HG03175 (cell line): ENCODE measurements around the gene KANSL2.
"Not testable (repeated sequence)": the region's sequence is repeated elsewhere in the genome, so short reads cannot be mapped to it uniquely, and the experiment has no call there.

Experiments used
- ATAC-seq: cut with Tn5 transposase; IDR thresholded peaks from one replicate; pipeline ENCODE4 v1.9.1; 2021; ENCODE audit warnings: mild to moderate bottlenecking, moderate library complexity; ENCODE audit not compliant: unreplicated experiment

Gene KANSL2

DNA sequence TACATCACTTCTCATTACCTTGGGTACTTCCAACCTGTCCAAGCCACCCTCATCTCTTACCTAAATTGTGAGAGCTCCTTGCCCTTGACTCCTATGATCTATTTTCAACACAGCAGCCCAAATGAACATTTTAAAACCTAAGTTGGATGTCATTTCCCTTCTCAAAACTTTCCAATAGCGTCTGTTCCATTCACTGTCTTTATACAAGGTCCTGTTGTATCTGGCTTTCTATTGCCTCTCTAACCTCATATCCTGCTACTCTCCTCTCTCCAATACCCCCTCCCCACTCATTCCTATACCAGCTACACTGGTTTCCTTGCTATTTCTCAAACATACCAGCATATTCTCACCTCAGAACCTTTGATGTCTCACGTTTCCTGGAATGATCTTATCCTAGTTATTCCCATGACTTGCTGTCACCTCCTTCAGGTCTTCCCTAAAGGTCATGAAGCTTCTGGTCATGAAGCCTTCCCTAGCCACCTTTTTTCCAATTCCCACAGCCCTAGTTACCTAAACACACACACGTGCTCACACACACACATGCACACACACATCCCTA is 4.1 kb upstream of the KANSL2 start:
- ATAC-seq, result no peak

DNA sequence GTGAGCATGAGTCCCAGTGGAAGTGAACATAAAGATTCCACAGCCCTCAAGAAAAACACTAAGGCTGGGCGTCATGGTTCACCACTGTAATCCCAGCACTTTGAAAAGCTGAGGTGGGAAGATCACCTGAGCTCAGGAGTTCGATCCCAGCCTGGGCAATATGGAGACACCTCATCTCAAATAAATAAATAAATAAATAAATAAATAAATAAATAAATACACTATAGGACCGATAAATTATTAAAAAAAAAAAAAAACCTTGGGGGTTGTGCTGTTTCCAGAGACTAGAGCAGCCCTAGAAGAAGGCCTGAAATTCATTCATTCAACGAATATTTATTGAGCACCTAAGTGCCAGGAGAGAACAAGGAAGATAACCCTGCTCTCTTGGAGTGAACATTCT is 1.5 kb upstream of the KANSL2 start:
- no peak for ATAC-seq

DNA sequence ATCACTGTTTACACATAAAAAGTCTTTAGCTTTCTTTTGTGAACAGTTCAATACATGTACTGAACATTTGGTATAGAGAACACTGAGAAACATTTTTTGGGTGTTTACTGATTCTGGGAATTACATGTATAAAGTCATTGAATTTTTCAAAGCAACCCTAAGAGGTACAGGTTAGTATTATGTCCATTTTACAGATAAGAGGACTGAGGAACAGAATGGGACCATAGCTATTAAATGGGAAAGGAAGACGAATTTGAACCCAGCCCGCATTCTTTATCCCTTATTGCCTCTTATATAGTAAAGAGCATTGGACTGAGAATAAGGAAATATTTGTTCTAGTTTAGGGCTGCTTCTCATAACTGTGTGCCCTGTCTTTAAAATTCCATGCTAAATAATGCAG is 889 bp upstream of the KANSL2 start:
- ATAC-seq, result no peak

- not testable (repeated sequence) for ATAC-seq
Observed at GRCh38 chr12:48682533-48682905, 481 bp upstream of the KANSL2 start.

DNA sequence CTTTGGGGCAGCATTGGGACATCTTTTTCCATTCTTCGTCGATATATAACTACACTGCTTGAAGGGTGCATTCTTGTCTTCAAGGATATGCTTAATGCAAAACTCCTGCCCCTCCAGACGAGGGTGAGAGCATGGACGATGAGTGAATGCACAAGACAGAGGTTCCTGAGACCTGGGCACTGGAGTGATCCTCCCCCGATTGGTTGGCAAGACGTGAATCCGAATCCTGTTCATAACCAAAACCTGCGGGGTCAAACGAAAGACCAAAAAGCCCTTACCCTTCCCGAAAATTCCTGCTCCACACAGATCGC is 684 bp downstream of the KANSL2 start:
- ATAC-seq, result no peak

GRCh38 chr12:48680861-48681260 is 1.2 kb downstream of the KANSL2 start:
- ATAC-seq, result no peak

DNA sequence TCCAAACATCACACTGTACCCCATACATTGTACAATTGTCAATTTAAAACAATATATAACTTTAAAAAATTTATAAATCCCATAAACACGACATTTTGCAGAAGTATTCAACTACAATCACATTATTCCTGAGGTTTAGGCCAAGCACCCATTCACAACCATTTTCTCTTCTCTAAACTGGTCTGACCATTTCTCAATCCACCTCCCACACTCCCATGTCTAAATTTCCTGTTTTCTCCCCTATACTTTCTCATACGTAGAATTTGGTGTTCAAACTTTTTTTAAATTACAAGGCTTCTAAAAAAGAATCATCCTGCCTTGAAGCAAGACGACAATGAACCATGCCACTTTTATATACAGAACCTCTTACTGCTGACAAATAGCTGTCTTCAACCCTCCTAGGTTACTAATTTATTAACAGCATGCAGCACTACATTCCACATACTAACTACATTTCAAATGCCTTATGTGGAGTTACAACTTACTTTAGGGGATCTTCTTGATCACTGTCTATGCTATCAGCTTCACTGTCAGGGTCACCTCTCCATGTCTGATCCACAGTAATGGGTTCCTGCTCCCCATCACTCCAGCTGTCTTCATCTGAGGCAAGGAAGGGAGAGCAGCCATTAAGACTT is 3.4 kb downstream of the KANSL2 start:
- no peak for ATAC-seq

DNA sequence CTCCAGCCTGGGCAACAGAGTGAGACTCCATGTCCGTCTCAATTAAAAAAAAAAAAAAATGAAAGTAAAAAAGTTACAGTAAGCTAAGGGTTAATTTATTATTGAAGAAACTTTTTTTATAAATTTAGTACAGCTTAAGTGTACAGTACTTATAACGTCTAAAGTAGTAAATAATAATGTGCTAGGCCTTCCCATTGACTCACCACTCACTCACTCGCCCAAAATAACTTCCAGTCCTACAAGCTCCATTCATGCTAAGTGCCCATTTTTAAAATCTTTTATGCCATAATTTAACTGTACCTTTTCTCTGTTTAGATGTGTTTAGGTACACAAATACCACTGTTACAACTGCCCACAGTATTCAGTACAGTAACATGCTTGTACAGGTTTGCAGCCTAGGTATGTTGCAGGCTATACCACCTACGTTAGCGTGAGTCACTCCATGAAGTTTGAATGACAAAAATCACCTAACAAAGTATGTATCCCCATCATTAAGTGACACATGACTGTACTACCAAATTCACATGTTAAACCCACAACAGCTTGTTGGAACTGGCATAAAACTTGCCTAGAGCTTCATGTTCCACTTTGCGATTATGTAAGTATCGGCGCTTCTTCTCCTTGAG is 10.7 kb downstream of the KANSL2 start:
- ATAC-seq, result no peak

DNA sequence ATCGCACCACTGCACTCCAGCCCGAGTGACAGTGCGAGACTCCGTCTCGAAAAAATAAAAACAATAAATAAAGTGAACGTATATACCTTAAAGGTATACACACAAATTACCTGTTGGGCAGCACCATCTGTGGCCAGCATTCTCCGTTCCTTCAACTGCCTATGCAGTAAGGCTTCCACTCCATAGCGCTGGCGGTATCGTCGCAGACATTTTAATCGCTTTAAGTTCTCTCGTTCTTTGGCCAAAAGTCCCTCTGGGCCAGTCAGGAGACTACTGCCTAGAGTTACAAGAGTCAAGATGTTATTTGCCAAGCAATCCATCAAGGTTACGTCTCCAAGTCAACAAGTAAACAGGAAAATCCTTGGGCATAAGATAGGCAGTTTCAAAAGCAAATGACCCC is 13.0 kb downstream of the KANSL2 start:
- ATAC-seq, result no peak

- ATAC-seq, result no peak
Observed at GRCh38 chr12:48659863-48660262, 22.2 kb downstream of the KANSL2 start.

DNA sequence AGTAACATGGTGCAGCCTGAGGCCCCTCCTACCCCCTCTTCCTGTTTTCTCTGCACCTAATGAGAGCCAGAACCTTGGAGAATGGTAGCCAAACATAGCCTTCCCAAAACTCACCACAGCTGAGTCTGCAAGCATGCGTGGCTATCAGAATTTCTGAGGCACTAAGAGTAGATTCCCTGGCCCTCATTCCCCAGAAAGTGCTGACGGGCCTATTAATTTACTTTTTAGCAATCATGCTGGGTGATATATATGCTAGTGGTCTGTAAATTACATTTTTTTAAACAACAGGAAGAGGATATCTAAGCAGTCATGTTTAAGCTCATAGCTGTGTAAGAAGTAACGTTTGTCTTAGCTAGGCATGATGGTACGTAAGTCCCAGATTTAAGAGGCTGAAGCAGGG is 30.4 kb downstream of the KANSL2 start:
- no peak for ATAC-seq

GRCh38 chr12:48645354-48645753 is 36.7 kb downstream of the KANSL2 start:
- not testable (repeated sequence) for ATAC-seq

GRCh38 chr12:48643011-48643410 is 39.0 kb downstream of the KANSL2 start:
- no peak for ATAC-seq

DNA sequence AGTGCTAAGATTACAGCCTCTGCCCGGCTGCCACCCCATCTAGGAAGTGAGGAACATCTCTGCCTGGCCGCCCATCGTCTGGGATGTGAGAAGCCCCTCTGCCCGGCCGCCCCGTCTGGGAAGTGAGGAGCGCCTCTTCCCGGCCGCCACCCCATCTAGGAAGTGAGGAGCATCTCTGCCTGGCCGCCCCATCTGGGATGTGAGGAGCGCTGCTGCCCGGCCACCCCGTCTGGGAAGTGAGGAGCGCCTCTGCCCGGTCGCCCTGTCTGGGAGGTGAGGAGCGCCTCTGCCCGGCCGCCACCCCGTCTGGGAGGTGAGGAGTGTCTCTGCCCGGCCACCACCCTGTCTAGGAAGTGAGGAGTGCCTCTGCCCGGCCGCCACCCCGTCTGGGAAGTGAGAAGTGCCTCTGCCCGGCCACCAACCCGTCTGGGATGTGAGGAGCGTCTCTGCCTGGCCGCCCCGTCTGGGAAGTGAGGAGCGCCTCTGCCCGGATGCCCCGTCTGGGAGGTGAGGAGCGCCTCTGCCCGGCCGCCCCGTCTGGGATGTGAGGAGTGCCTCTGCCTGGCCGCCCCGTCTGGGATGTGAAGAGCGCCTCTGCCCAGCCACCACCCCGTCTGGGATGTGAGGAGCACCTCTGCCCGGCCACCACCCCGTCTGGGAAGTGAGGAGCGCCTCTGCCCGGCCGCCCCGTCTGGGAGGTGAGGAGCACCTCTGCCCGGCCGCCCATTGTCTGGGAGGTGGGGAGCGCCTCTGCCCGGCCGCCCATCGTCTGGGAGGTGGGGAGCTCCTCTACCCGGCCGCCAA is 40.1 kb downstream of the KANSL2 start:
- ATAC-seq, result not testable (repeated sequence)

- no peak for ATAC-seq
Observed at GRCh38 chr12:48640854-48641253, 41.2 kb downstream of the KANSL2 start.

GRCh38 chr12:48640428-48640827 is 41.6 kb downstream of the KANSL2 start:
- no peak for ATAC-seq

DNA sequence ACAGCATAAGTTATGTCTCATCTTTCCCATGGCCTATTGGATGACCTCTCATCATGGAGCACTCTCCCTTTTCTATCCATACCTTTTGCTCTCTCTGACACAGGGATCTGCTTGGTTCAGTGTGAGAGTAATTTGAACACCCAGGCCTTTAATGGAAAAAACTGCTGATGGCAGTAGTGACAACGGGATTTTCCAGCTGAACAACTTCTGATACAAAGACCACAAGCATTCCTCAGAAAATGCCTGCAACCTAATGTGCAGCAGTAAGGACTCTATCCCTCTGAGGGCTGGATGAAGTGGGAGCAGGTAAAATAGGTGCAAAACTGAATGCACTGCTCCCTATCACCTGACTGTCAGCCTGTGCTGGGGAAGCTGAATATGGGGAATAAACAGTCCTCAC is 51.0 kb downstream of the KANSL2 start:
- no peak for ATAC-seq

DNA sequence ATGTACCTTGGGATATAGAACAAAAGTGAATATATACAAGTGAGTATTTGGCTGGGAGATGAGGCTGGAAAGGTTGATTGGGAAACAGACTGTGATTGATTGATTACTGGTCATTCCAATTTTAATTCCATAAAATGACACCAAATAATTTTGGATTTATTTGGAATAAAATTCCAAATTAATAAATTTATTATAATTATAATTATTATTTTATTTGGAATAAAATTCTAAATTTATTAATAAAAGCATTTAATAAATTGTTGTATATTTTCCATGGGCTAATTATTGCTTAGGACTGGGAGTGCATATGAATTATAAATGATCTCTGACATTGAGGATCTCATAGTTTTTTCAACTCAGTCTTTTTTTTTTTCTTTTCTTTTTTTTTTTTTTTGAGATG is 51.7 kb downstream of the KANSL2 start:
- no peak for ATAC-seq

DNA sequence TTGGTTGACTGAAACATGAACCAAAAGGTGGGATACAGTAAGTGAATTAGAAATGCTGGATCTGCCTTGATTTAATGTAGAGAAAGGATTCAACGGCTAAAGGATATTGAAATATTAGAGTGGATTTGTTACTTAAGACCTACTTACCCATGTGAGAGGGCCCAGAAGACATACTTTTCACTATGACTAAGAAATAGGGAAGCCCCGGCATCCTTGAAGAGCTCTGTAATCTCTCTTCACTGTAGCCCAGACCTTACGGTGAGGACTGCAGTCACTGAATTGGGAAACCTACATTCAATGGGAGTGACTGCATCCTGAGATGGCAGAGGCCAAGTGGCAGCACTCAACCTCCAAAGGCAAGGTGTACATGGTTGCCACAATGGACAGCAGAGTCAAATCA is 52.5 kb downstream of the KANSL2 start:
- ATAC-seq, result no peak

DNA sequence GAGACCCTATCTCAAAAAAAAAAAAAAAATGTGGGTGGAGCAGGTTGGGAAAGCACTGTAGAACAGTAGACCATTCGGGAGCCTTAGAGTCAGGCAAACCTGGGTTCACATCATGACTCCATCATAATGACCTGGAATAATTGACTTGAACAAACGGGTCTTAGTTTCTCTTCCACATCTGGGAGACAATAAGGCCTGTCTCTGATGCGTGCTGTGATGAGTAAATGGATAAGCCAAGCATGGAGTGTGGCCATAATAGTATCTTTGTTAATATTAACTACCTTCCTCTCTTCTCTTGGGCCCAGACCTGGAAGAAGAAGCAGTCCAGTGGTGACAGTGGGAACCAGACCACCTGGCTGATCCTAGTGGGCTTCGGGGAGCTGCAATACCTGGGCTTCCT is 54.5 kb downstream of the KANSL2 start:
- ATAC-seq, result no peak

- ATAC-seq, result not testable (repeated sequence)
Observed at GRCh38 chr12:48622997-48623396, 59.0 kb downstream of the KANSL2 start.

DNA sequence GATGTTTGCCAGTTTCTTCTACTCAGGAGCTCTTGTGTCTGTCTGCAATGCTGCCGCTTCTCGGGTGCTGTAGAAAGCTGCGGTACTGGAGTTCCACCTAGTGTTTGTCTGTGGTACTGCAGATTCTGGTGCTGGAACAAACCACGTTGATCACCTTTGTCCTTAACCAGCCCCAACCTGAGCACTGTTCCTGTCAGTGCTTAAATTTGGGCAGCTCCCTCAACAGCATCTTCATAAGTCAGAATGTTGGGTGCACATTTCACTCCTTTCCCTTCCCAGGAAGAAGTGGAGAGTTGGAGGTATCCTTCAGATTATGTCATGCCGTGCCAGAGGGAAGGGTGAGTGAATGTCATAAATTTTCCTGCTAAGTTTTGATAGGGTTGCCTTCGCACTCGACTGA is 63.5 kb downstream of the KANSL2 start:
- ATAC-seq, result peak; percentile 77
